ENCODE data around the gene RFLNA. TPM values are rescaled to one million over a fixed set of nuclear protein-coding genes. Genes with fewer than 3 reads are reported as not detected.

Gene RFLNA
- total RNA-seq, 1 experiment from 2014 or later, result 10.6 TPM

DNA sequence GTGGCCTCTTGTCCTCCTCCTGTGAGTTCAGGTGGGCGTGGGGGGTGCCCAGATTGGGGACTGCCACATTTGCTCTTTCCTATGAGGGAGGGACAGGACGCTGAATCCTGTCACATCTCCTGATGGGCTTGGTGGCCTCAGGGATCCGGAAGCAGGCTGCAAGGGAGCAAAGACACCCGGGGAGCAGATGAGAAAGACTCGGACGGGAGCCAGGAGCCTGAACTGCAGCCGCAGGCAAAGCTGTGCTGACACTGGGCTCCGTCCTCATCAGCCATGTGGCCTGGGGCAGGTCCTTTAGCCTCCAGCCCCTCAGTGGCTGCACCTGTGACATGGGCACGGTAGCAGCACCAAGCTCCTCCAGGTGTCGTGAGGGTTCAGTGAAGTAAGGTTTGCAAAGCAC is 40.8 kb upstream of the RFLNA start:
- no peak overlapping the region for H4K5ac ChIP-seq (ENCODE audit: insufficient read length, low read depth, low read length)
- no peaks in the 10 kb centered on the region for H3K27me3 ChIP-seq (ENCODE audit: insufficient read depth, low read length)
- H3K27ac ChIP-seq (ENCODE audit: insufficient read length, low read depth, low read length), result no peak overlapping the region
- H3K9ac ChIP-seq (ENCODE audit: extremely low read depth, insufficient read length, low read length), result no peak overlapping the region
- H3K23me2 ChIP-seq (ENCODE audit: insufficient read length, low read depth, low read length, poor library complexity, severe bottlenecking), result no peaks in the 10 kb centered on the region
- no peak overlapping the region for H3K4ac ChIP-seq (ENCODE audit: low read depth, low read length)
- no peak overlapping the region for H3K4me2 ChIP-seq (ENCODE audit: insufficient read depth, insufficient read length, low read length)
- H3K4me1 Mint-ChIP-seq, result peaks cover 17 to 20% of the 10 kb centered on the region in 2 experiments
- H3K36me3 Mint-ChIP-seq (ENCODE audit: insufficient read depth in 1 of 3, low read depth in 3 of 3), result no peaks in the 10 kb centered on the region
- H3K79me1 ChIP-seq (ENCODE audit: insufficient read depth, low read depth, low read length, poor library complexity, severe bottlenecking), result no peaks in the 10 kb centered on the region
- H3K4me1 ChIP-seq (ENCODE audit: insufficient read depth, low read length), result peaks cover 5% of the 10 kb centered on the region
- H4K8ac ChIP-seq (replicated peaks; ENCODE audit: insufficient read length, low read depth, low read length), result no peak overlapping the region
- H2BK12ac ChIP-seq (ENCODE audit: insufficient read length, low read depth, low read length), result no peak overlapping the region
- no peak overlapping the region for H2BK15ac ChIP-seq (ENCODE audit: low read depth, low read length)
- no peak overlapping the region for H2BK20ac ChIP-seq (ENCODE audit: low read depth, low read length, poor library complexity, severe bottlenecking)
- no peaks in the 10 kb centered on the region for H4K20me1 ChIP-seq (ENCODE audit: control insufficient read depth, insufficient read depth, insufficient read length)
- no peak overlapping the region for H3K27ac Mint-ChIP-seq
- WGBS (ENCODE audit: extremely low coverage, insufficient read length, low lambda C conversion rate), result no CpG with 5 or more reads among the region's 10 CpGs
- no peak overlapping the region for H3T11ph ChIP-seq (ENCODE audit: low read length)
- H3K56ac ChIP-seq (ENCODE audit: insufficient read length, low read depth, low read length), result no peak overlapping the region
- H3K18ac ChIP-seq (ENCODE audit: insufficient read length, low read depth, low read length), result no peak overlapping the region
- H3K27me3 Mint-ChIP-seq (ENCODE audit: low read depth), result peaks cover 15% of the 10 kb centered on the region
- no peaks in the 10 kb centered on the region for H3K9me3 ChIP-seq (ENCODE audit: control insufficient read depth, low read depth, low read length)
- H2BK5ac ChIP-seq (ENCODE audit: insufficient read length, low read length), result no peak overlapping the region
- no peak overlapping the region for H2AFZ ChIP-seq (ENCODE audit: low read length)
- H3K79me2 ChIP-seq (ENCODE audit: insufficient read depth, low read length), result no peaks in the 10 kb centered on the region
- no peak overlapping the region for H2AK5ac ChIP-seq (ENCODE audit: insufficient read length, low read length)
- H4K91ac ChIP-seq (ENCODE audit: insufficient read length, low read depth, low read length), result no peak overlapping the region
- no peak overlapping the region for H3K23ac ChIP-seq (ENCODE audit: insufficient read length, low read depth, low read length)
- no peak for DNase-seq
- no peak overlapping the region; the same call in 1 of the 2 replicates for H3K14ac ChIP-seq (ENCODE audit: insufficient read depth, low read length)
- no peak for TF ChIP-seq CTCF (conservative IDR thresholded peaks at IDR 0.05)
- H3K4me3 Mint-ChIP-seq, result no peak overlapping the region
- no peaks in the 10 kb centered on the region for H3K9me3 Mint-ChIP-seq
- no peak overlapping the region for H2BK120ac ChIP-seq (ENCODE audit: low read depth, low read length, poor library complexity, severe bottlenecking)
